Activated T-helper 1 cell treated with anti-CD3 and anti-CD28 coated beads, Interleukin-2, amount 50 U/mL, for 16 hours (primary cell): ENCODE measurements around the gene ARHGEF10L.

Source experiments
- DNase-seq, 2 donors: peaks; one replicate each; pipeline ENCODE4 v3.0.0-alpha.2; 2020; ENCODE audit warnings: low read depth in 1 of 2, low spot score in 1 of 2

Gene ARHGEF10L

GRCh38 chr1:17550729-17551584 is 11.5 kb downstream of the ARHGEF10L start:
- DNase-seq = no peak

GRCh38 chr1:17551755-17552234 is 12.3 kb downstream of the ARHGEF10L start:
- DNase-seq = no peak

GRCh38 chr1:17553975-17554700 is 14.6 kb downstream of the ARHGEF10L start:
- no peak for DNase-seq

- DNase-seq = no peak
Measured at GRCh38 chr1:17554954-17555353, 15.5 kb downstream of the ARHGEF10L start.

DNA sequence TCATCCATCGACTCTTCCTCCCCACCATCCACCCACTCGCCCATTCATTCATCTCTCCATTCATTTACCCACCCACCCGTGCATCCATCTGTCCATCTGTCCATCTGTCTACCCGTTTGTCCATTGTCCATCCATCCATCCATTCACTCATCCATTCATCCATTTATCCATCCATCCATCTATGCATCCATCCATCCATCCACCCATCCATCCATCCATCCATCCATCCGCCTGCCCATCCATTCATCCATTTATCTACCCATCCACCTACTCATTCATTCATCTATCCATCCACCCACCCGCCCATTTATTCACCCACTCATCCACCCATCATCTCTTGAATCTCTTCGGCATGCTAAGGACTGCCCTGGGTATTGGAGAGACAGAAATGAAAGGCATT is 18.5 kb downstream of the ARHGEF10L start:
- no peak for DNase-seq

- no peak for DNase-seq
Measured at GRCh38 chr1:17558541-17558940, 19.0 kb downstream of the ARHGEF10L start.

DNA sequence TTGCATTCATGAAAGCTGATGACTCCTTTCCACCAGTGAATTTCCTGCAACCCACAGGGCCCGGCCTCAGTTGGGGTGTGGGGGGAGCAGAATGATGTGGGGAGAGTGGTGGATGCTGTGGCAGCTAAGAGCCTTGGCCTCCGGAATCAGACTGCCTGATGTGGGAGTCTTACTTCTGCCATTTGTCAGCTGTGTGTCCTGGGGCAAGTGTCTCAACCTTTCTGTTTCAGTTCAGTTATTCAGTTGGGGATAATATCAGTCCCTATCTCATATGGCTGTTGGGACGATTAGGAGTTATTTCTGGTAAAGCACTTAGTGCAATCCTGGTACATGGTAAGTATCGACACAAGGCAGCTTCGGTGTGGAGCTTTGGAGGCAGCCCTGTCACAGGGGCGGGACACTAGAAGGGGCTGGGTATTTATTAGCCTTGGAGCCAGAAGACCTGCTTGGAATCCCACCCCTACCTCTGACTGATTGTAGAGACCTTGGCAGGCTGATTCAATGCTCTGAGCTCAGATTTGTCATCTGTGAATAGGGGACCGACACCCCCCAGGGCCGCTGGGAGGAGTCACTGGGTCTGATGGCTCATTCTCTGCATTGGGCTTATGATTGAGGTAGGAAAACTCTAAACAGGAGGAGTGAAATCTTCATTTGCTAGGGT is 19.6 kb downstream of the ARHGEF10L start:
- no peak for DNase-seq

GRCh38 chr1:17559615-17560419 is 20.3 kb downstream of the ARHGEF10L start:
- no peak for DNase-seq

GRCh38 chr1:17561247-17561548 is 21.7 kb downstream of the ARHGEF10L start:
- no peak for DNase-seq

- no peak for DNase-seq
Measured at GRCh38 chr1:17561561-17561985, 22.1 kb downstream of the ARHGEF10L start.

- DNase-seq = no peak
Measured at GRCh38 chr1:17562375-17562774, 22.9 kb downstream of the ARHGEF10L start.

DNA sequence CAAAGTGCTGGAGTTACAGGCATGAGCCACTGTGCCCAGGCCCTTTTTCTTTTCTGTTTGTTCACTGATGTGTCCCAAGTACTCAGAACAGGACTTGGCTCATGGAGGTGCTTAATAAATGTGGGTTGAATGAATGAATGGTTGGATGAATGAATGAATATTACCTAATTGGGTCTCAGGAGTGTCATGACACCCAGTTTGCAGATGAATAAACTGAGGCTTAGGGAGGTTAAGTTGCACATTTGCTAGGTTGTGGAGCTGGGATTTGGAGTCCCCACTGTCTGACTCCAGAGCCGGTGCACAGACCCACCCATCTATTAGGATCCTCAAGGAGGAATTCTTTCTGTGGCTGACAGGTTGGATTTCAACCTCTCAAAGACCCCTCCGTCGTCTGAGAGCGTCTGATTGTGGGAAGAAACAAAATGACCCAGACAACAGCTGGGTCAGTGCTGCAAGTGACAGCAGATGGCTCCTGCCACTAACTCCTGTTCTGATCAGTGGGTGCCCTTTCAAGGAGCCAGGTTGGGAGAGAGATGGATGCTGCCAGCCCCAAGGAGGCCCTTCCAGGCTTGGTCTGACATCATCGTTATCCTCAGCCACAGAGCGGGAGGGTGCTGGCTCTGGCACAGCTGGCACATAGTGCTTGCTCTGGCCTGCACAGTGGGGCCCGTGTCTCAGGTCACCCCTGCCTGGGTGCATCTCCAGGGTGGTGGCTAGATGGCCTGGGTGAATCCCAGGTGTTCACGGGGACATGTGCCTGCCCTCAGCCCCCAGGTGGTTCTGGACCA is 24.2 kb downstream of the ARHGEF10L start:
- no peak for DNase-seq

GRCh38 chr1:17564458-17565393 is 25.2 kb downstream of the ARHGEF10L start:
- DNase-seq = no peak

- no peak for DNase-seq
Measured at GRCh38 chr1:17565461-17566252, 26.2 kb downstream of the ARHGEF10L start.

GRCh38 chr1:17566417-17566816 is 26.9 kb downstream of the ARHGEF10L start:
- no peak for DNase-seq

DNA sequence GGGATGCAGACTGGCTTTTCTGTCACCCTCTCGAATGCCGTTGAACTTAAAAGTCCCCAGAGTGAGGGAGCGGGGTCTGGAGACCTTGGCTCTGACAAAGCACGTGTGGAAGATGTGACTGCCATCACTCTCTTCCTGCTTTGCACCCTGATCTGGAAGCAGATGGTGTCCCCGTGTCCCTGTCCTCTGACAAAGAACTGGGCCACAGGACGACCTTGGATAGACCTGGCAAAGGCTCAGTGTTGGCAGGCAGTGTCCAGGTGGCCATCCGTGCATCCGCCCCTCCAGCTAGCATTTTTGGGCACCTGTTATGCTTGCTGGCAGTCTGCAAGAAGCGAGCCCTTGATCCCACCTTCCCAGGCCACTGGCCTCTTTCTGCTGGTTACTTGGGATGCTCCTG is 27.4 kb downstream of the ARHGEF10L start:
- no peak for DNase-seq

DNA sequence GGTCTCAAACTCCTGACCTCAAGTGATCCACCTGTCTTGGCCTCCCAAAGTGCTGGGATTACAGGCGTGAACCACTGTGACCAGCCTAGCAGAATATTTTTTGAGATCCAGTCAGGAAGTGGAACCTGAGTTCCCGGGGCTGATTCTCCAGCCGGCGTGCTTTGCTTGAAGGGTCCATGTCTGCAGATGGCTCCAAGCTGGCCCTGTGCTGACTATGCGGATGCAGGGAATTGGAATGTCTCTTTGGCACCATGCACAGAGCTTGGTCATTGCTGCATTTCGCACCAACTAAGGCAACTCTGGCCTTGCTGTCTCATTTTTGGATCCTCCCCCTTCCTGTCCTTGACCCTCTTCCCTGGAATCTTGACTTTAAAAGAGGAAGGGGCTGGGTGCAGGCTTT is 28.1 kb downstream of the ARHGEF10L start:
- DNase-seq = no peak
